BE2C (cell line): ENCODE data around the gene SLC39A9.
A peak's percentile ranks its signal among the peaks of the same experiment; 100 is the strongest.

Experiments
- DNase-seq: peaks from one replicate; pipeline ENCODE4 v3.0.0-alpha.2; 2020
- H3K27me3 ChIP-seq: fragments of 250-450 bp; sonication (Bioruptor Pico); 2 replicates; pipeline ENCODE4 v1.5.1; 2020; ENCODE audit warnings: mild to moderate bottlenecking
- H3K36me3 ChIP-seq: fragments of 250-450 bp; sonication (Bioruptor Pico); 2 replicates; pipeline ENCODE4 v1.5.1; 2020; ENCODE audit warnings: mild to moderate bottlenecking
- H3K4me1 ChIP-seq: fragments of 250-450 bp; sonication (Bioruptor Pico); 2 replicates; pipeline ENCODE4 v1.5.1; 2020
- H3K4me3 ChIP-seq: 2 replicates; pipeline ENCODE4 v1.5.1; 2011; ENCODE audit warnings: low read depth, low read length
- H3K9me3 ChIP-seq: fragments of 250-450 bp; sonication (Bioruptor Pico); 2 replicates; pipeline ENCODE4 v1.5.1; 2020
- CTCF ChIP-seq: IDR thresholded peaks from 2 replicates; pipeline ENCODE4 v1.5.1; 2012; ENCODE audit warnings: mild to moderate bottlenecking, low read depth, low read length

Gene SLC39A9

GRCh38 chr14:69451941-69452340 is 53.4 kb downstream of the SLC39A9 start:
- Histone ChIP-seq H3K27me3 (no peaks in the 10 kb centered on the region), H3K9me3 (no peaks in the 10 kb centered on the region; the same call in 1 of the 2 replicates), H3K4me1 (no peaks in the 10 kb centered on the region), H3K36me3 (peaks cover 7% of the 10 kb centered on the region), H3K4me3 (no peak overlapping the region)
- DNase-seq = no peak
- no peak for TF ChIP-seq CTCF

DNA sequence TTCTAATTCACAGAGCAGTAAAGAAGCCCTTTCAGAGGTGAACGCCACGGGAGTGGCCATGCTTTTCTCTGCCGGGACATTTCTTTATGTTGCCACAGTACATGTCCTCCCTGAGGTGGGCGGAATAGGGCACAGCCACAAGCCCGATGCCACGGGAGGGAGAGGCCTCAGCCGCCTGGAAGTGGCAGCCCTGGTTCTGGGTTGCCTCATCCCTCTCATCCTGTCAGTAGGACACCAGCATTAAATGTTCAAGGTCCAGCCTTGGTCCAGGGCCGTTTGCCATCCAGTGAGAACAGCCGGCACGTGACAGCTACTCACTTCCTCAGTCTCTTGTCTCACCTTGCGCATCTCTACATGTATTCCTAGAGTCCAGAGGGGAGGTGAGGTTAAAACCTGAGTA is 59.9 kb downstream of the SLC39A9 start:
- Histone ChIP-seq H3K36me3 (peaks cover 15% of the 10 kb centered on the region), H3K27me3 (no peaks in the 10 kb centered on the region), H3K4me1 (no peaks in the 10 kb centered on the region; the same call in 1 of the 2 replicates), H3K4me3 (no peak overlapping the region), H3K9me3 (no peaks in the 10 kb centered on the region)
- no peak for TF ChIP-seq CTCF
- no peak for DNase-seq

DNA sequence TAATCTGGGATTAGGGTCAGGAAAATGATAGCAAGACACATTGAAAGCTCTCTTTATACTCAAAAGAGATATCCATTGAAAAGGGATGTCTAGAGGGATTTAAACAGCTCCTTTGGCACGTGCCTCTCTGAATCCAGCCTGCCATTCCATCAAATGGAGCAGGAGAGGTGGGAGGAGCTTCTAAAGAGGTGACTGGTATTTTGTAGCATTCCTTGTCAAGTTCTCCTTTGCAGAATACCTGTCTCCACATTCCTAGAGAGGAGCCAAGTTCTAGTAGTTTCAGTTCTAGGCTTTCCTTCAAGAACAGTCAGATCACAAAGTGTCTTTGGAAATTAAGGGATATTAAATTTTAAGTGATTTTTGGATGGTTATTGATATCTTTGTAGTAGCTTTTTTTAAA is 60.6 kb downstream of the SLC39A9 start:
- Histone ChIP-seq H3K9me3 (no peaks in the 10 kb centered on the region), H3K36me3 (peaks cover 12% of the 10 kb centered on the region), H3K27me3 (no peaks in the 10 kb centered on the region), H3K4me1 (no peaks in the 10 kb centered on the region; the same call in 1 of the 2 replicates), H3K4me3 (no peak overlapping the region)
- TF ChIP-seq CTCF = no peak
- no peak for DNase-seq

DNA sequence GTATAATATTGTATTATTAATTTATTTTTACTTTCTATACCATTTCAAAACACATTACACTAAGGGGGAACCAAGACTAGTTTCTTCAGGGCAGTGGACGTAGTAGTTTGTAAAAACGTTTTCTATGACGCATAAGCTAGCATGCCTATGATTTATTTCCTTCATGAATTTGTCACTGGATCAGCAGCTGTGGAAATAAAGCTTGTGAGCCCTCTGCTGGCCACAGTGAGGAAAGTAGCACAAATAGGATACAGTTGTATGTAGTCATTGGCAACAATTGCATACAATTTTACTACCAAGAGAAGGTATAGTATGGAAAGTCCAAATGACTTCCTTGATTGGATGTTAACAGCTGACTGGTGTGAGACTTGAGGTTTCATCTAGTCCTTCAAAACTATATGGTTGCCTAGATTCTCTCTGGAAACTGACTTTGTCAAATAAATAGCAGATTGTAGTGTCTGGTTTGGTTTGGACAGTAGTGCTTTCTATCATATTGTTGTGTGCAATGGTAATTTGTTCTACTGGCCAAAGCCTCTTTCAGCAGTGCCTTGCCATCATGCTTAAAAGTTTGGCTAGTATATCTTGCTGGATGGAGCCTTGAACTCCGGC is 61.7 kb downstream of the SLC39A9 start:
- DNase-seq = peak; percentile 62
- Histone ChIP-seq H3K27me3 (no peaks in the 10 kb centered on the region), H3K9me3 (no peaks in the 10 kb centered on the region), H3K36me3 (peaks cover 8% of the 10 kb centered on the region; the same call in 1 of the 2 replicates), H3K4me3 (no peak overlapping the region), H3K4me1 (no peaks in the 10 kb centered on the region; the same call in 1 of the 2 replicates)
- TF ChIP-seq CTCF = peak; percentile 89

GRCh38 chr14:69464379-69464778 is 65.9 kb downstream of the SLC39A9 start:
- H3K27me3 ChIP-seq = no peaks in the 10 kb centered on the region

More at GRCh38 chr14:69464379-69464778, 65.9 kb downstream of the SLC39A9 start:
- TF ChIP-seq CTCF = no peak
- Histone ChIP-seq H3K9me3 (no peaks in the 10 kb centered on the region), H3K4me3 (no peak overlapping the region), H3K36me3 (no peaks in the 10 kb centered on the region), H3K4me1 (no peaks in the 10 kb centered on the region; the same call in 1 of the 2 replicates)
- DNase-seq = no peak
